Loucy (cell line): ENCODE data around the gene ARNT2.

ENCODE experiments used
- H2AFZ ChIP-seq: fragments of 200-600 bp; sonication (generic); 2 replicates; pipeline ENCODE4 v1.6.0; 2016; ENCODE audit warnings: antibody characterized with exemption, mild to moderate bottlenecking, low read length, moderate library complexity
- H3F3A ChIP-seq: fragments of 200-600 bp; 2 replicates; pipeline ENCODE4 v1.6.0; 2016; ENCODE audit warnings: antibody characterized with exemption, low read depth, mild to moderate bottlenecking
- H3K27me3 ChIP-seq: fragments of 200-600 bp; sonication (generic); 2 replicates; pipeline ENCODE4 v1.6.1; 2014; ENCODE audit warnings: low read length, mild to moderate bottlenecking; ENCODE audit not compliant: insufficient read depth, poor library complexity, severe bottlenecking
- H3K36me3 ChIP-seq: fragments of 200-600 bp; sonication (generic); 2 replicates; pipeline ENCODE4 v1.6.1; 2016; ENCODE audit warnings: low read length; ENCODE audit not compliant: insufficient read depth
- H3K4me1 ChIP-seq: fragments of 200-600 bp; sonication (generic); 2 replicates; pipeline ENCODE4 v1.5.1; 2014; ENCODE audit warnings: low read length, mild to moderate bottlenecking; ENCODE audit not compliant: insufficient read depth, poor library complexity, severe bottlenecking
- H3K4me2 ChIP-seq: fragments of 200-600 bp; sonication (generic); 2 replicates; pipeline ENCODE4 v1.6.0; 2014; ENCODE audit warnings: antibody characterized with exemption, low read length, low read depth, mild to moderate bottlenecking; ENCODE audit not compliant: poor library complexity, severe bottlenecking
- H3K4me3 ChIP-seq: fragments of 200-600 bp; sonication (generic); 2 replicates; pipeline ENCODE4 v1.5.1; 2014; ENCODE audit warnings: low read length, mild to moderate bottlenecking, mixed read lengths; ENCODE audit not compliant: poor library complexity, severe bottlenecking
- H3K79me2 ChIP-seq: fragments of 200-600 bp; sonication (generic); 2 replicates; pipeline ENCODE4 v1.6.1; 2014; ENCODE audit warnings: low read length; ENCODE audit not compliant: insufficient read depth
- H3K9ac ChIP-seq: fragments of 200-600 bp; sonication (generic); 2 replicates; pipeline ENCODE4 v1.6.0; 2014; ENCODE audit warnings: mild to moderate bottlenecking, low read depth, low read length, moderate library complexity; ENCODE audit not compliant: poor library complexity, severe bottlenecking
- H3K9me2 ChIP-seq: fragments of 200-600 bp; sonication (generic); replicated peaks from 2 replicates; pipeline ENCODE4 v1.6.1; 2016; ENCODE audit warnings: low read depth, low read length, mixed read lengths
- H3K9me3 ChIP-seq: fragments of 200-600 bp; sonication (generic); 2 replicates; pipeline ENCODE4 v1.6.1; 2014; ENCODE audit warnings: mild to moderate bottlenecking, antibody characterized with exemption, low read length, low read depth; ENCODE audit not compliant: insufficient read depth
- H4K20me1 ChIP-seq: fragments of 200-600 bp; sonication (generic); 2 replicates; pipeline ENCODE4 v1.6.0; 2014; ENCODE audit warnings: antibody characterized with exemption, low read length, mild to moderate bottlenecking; ENCODE audit not compliant: insufficient read depth, poor library complexity, severe bottlenecking
- CTCF ChIP-seq: fragments of 200-600 bp; sonication (generic); conservative IDR thresholded peaks from 2 replicates; pipeline ENCODE4 v1.5.1; 2014; ENCODE audit warnings: mild to moderate bottlenecking, antibody characterized with exemption, low read length
- EZH2phosphoT487 ChIP-seq: fragments of 200-600 bp; IDR thresholded peaks from 2 replicates; pipeline ENCODE4 v1.6.1; 2018; ENCODE audit warnings: antibody characterized with exemption, mild to moderate bottlenecking, moderate library complexity, borderline replicate concordance

The ARNT2 gene

GRCh38 chr15:80561500-80561899, 157.3 kb downstream of the ARNT2 start:
- Histone ChIP-seq H3K4me1 (no peaks in the 10 kb centered on the region), H4K20me1 (no peaks in the 10 kb centered on the region), H3K4me2 (no peak overlapping the region), H3K9me2 (no peaks in the 10 kb centered on the region), H3K36me3 (no peaks in the 10 kb centered on the region), H3F3A (no peaks in the 10 kb centered on the region), H3K4me3 (no peak overlapping the region), H3K9ac (no peak overlapping the region), H3K79me2 (no peaks in the 10 kb centered on the region), H3K27me3 (no peaks in the 10 kb centered on the region), H3K9me3 (no peaks in the 10 kb centered on the region), H2AFZ (no peak overlapping the region)
- TF ChIP-seq CTCF (no peak), EZH2phosphoT487 (no peak)

- no peaks in the 10 kb centered on the region for H3K9me2 ChIP-seq
- H3K4me2 ChIP-seq = no peak overlapping the region
- H2AFZ ChIP-seq = no peak overlapping the region
- no peaks in the 10 kb centered on the region for H3F3A ChIP-seq
- no peaks in the 10 kb centered on the region for H4K20me1 ChIP-seq
- H3K4me1 ChIP-seq = no peaks in the 10 kb centered on the region
- no peak for TF ChIP-seq EZH2phosphoT487
- no peak for TF ChIP-seq CTCF
- H3K36me3 ChIP-seq = no peaks in the 10 kb centered on the region
- H3K9ac ChIP-seq = no peak overlapping the region
- no peaks in the 10 kb centered on the region for H3K9me3 ChIP-seq
- no peaks in the 10 kb centered on the region for H3K27me3 ChIP-seq
- H3K79me2 ChIP-seq = no peaks in the 10 kb centered on the region
- H3K4me3 ChIP-seq = no peak overlapping the region
Measured at GRCh38 chr15:80562033-80562432, 157.9 kb downstream of the ARNT2 start.

- TF ChIP-seq CTCF (no peak), EZH2phosphoT487 (no peak)
- Histone ChIP-seq H2AFZ (no peak overlapping the region), H3F3A (no peaks in the 10 kb centered on the region), H3K4me2 (no peak overlapping the region), H3K9ac (no peak overlapping the region), H3K4me1 (no peaks in the 10 kb centered on the region), H4K20me1 (no peaks in the 10 kb centered on the region), H3K27me3 (no peaks in the 10 kb centered on the region), H3K4me3 (no peak overlapping the region), H3K36me3 (no peaks in the 10 kb centered on the region), H3K79me2 (no peaks in the 10 kb centered on the region), H3K9me2 (no peaks in the 10 kb centered on the region), H3K9me3 (no peaks in the 10 kb centered on the region)
Measured at GRCh38 chr15:80562846-80563245, 158.7 kb downstream of the ARNT2 start.
